Keratinocyte (primary cell): ENCODE results near the gene TRAF2.

Experiments used
- CTCF ChIP-seq, 3 experiments: IDR thresholded peaks in 1 of 3; conservative IDR thresholded peaks in 1 of 3; optimal IDR thresholded peaks in 1 of 3; 2 replicates in 2 of 3; 3 replicates in 1 of 3; pipeline versions ENCODE3 to v1.5.1; 2011; ENCODE audit warnings: low read length in 3 of 3, mild to moderate bottlenecking in 3 of 3, moderate library complexity in 2 of 3, control low read depth in 1 of 3, inconsistent platforms in 1 of 3; ENCODE audit not compliant: insufficient read depth in 2 of 3; ENCODE audit errors: extremely low read depth in 1 of 3
- EZH2 ChIP-seq: IDR thresholded peaks from one replicate; pipeline ENCODE4 v1.6.1; 2012; ENCODE audit warnings: inconsistent platforms, mild to moderate bottlenecking, low read length, moderate library complexity

- TF ChIP-seq CTCF (optimal IDR thresholded peaks at IDR 0.05 in 1 of 3, IDR thresholded peaks at IDR 0.05 in 1 of 3, conservative IDR thresholded peaks at IDR 0.05 in 1 of 3; ENCODE audit: extremely low read depth in 1 of 3, insufficient read depth in 2 of 3, low read length in 3 of 3) (no peak), EZH2 (no peak)
These were observed 30.2 kb upstream of the TRAF2 start for GRCh38 chr9:136856079-136856476.
